T47D (cell line): ENCODE results near the gene USP5.

Source experiments
- DNase-seq, 2 experiments: peaks; one replicate each; pipeline versions ENCODE4 v3.0.0 to v3.0.0-alpha.2; 2011 to 2012; ENCODE audit warnings: low read depth in 1 of 2, low spot score in 1 of 2
- JUND ChIP-seq: IDR thresholded peaks from 2 replicates; pipeline ENCODE4 v1.6.1; 2012; ENCODE audit warnings: low read depth
- in situ Hi-C: cut with HindIII; loops from 2 replicates; pipeline ENCODE4 v1.10.0; 2016; ENCODE audit warnings: low sequenced_read_pairs, low pct_unique_long_range_greater_than_20kb

Gene USP5, protein sequence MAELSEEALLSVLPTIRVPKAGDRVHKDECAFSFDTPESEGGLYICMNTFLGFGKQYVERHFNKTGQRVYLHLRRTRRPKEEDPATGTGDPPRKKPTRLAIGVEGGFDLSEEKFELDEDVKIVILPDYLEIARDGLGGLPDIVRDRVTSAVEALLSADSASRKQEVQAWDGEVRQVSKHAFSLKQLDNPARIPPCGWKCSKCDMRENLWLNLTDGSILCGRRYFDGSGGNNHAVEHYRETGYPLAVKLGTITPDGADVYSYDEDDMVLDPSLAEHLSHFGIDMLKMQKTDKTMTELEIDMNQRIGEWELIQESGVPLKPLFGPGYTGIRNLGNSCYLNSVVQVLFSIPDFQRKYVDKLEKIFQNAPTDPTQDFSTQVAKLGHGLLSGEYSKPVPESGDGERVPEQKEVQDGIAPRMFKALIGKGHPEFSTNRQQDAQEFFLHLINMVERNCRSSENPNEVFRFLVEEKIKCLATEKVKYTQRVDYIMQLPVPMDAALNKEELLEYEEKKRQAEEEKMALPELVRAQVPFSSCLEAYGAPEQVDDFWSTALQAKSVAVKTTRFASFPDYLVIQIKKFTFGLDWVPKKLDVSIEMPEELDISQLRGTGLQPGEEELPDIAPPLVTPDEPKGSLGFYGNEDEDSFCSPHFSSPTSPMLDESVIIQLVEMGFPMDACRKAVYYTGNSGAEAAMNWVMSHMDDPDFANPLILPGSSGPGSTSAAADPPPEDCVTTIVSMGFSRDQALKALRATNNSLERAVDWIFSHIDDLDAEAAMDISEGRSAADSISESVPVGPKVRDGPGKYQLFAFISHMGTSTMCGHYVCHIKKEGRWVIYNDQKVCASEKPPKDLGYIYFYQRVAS

DNA sequence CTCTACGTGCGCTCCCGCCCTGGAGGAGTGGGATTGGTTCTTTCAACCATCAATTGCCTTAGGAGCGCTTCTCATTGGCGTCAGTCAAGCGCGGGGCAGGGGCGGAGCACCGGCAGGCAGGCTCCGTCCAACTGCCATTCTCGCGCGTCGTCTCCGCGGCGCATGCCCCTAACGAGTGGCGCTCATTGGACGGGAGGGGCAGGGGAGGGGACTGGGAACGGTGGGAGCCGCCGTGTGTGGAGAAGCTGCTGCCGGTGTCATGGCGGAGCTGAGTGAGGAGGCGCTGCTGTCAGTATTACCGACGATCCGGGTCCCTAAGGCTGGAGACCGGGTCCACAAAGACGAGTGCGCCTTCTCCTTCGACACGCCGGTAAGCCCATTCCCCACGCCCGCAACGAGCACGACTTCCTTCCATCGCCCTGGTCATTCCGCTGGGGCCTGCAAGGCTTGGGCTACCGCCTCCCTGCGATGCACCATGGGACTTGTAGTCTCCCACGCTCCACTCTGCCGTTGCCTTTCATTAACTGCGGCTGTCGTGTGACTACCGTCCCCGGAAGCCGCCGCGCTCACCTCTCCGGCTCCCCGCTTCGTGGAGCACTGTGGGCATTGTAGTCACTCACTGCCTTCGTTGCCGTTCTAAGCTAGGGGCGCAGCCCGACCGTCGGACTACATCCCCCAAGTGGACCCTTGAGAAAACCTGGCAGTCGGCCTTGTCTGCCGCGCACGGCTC lies at the start of gene USP5:
Gene USP5 (plus strand): TSS at position 230 of the 730 bp plus-strand sequence. CDS start 30 bp downstream, at position 260.
- in situ Hi-C loops = no loop called here
- DNase-seq = peak; percentile 58 to 96
- no peak for TF ChIP-seq JUND

DNA sequence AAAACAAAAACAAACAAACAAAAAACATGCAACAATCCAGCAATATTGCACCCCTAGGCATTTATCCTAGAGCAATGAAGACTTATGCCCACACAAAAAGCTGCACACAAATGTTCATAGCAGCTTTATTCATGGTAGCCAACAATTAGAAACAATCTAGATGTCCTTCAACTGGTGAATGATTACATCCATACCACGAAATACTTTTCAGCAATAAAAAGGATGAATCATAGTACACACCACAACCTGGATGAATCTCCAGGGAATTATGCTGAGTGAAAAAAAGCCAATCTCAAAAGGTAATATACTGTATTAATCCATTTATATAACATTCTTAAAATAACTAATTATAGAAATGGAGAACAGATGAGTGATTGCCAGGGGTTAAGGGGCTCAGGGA lies 44.8 kb upstream of the USP5 start:
- no peak for DNase-seq
- in situ Hi-C loops = no loop called here

DNA sequence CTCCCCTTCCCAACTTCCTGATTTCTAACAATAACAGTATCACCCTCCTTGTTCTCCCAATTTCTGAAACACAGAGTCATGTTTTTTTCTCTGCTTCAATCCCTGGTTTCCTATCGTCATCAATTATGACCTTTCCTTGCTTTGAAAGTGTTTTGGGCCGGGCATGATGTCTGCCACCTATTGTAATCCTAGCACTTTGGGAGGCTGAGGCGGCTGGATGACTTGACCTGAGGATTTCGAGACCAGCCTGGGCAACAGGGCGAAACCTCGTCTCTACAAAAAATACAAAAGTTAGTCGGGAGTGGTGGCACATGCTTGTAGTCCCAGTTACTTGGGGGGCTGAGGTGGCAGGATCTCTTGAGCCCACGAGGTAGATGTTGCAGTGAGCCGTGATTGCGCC lies 42.9 kb upstream of the USP5 start:
- TF ChIP-seq JUND = no peak
- in situ Hi-C loops = no loop called here
- DNase-seq = no peak

More for the DNA sequence above, 44.8 kb upstream of the USP5 start:
- TF ChIP-seq JUND = no peak

DNA sequence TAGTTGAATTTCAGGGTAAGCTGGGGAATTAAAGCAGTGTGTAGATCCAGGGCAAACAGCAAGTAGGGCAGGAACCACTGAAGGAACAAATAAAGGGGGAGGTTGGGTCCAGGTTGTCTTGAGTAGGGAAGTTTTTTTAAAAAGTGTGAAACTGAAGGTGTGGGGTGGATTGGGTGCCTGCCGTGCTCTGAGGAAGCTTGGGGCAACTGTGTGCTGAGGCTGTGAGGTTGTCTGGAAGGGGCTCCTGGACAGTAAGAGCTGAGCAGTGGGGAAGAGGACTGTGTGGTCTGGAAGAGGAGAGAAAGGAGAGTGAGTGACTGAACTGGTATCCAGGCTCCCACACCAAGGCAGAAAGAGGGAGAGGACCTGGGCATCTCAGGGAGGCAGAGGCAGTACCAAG lies 41.2 kb upstream of the USP5 start:
- no peak for TF ChIP-seq JUND
- in situ Hi-C loops = no loop called here
- no peak for DNase-seq

DNA sequence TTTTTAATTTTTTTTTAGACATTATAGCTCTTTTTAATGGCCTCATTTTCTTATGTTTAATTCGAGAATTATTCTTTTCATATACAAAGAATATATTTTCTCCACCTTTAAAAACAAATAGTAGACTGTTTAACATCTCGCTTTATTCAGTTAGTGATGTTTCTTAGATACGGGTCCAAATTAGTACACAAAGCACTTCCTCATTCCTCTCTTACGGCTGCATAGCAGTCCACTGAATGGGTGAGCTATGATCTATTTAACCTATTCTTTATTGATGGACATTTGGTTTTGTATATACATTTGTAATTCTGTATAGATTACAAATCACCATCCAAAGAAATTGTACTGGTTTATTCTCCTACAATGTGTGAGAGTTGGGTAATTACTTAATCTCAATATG lies 38.6 kb upstream of the USP5 start:
- no peak for TF ChIP-seq JUND
- in situ Hi-C loops = no loop called here
- DNase-seq = no peak

DNA sequence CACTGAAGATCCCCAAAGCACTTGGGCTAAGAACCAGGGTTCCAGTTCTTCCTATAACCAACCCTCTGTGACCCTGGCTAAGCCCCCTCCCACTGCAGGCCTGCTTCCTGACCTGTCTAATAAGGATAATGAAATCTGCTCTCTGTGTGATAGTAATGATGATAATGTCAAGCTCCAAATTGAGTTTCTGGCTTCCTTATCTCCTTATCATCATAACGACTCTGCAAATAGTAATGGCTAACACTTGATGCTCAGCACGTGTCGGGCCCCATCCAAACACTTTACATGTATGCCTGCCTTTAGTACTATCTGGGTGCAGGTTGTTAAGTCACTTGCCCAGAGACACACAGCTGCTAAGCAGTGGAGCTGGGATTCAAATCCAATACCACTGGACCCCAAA lies 35.4 kb upstream of the USP5 start:
- no peak for TF ChIP-seq JUND
- DNase-seq = no peak
- in situ Hi-C loops = no loop called here

DNA sequence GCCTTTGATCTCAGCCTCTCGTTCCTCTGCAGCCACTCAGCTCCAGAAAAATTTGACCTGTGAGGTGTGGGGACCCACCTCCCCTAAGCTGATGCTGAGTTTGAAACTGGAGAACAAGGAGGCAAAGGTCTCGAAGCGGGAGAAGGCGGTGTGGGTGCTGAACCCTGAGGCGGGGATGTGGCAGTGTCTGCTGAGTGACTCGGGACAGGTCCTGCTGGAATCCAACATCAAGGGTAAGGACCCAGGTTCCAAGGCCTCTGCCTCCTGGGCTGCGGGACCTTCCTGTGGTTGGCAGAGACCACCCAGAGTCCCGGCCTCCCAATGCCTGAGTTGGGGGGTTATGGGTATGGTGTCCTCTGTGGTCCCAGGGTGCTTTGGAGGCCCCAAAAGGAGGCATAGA lies 34.9 kb upstream of the USP5 start:
- no peak for TF ChIP-seq JUND
- in situ Hi-C loops = no loop called here

DNA sequence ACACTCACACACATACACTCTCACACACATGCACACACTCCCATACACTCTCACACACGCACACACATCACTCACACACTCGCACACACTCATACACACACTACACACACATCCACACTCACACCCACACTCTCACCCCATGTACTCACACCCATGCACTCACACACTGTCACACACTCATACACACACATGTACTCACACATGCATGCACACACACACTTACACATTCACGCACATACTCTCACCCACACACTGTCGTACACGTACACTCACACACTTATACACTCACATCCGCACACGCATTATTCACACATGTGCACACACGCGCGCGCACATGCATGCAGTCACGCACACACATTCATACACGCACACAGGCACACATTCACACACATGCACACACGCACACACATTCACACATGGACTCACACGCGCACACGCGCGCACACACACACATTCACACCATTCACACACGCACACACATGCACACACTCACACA lies 34.2 kb upstream of the USP5 start:
- no peak for DNase-seq
- no peak for TF ChIP-seq JUND
- in situ Hi-C loops = no loop called here

More for the DNA sequence above, 34.9 kb upstream of the USP5 start:
- DNase-seq = no peak

DNA sequence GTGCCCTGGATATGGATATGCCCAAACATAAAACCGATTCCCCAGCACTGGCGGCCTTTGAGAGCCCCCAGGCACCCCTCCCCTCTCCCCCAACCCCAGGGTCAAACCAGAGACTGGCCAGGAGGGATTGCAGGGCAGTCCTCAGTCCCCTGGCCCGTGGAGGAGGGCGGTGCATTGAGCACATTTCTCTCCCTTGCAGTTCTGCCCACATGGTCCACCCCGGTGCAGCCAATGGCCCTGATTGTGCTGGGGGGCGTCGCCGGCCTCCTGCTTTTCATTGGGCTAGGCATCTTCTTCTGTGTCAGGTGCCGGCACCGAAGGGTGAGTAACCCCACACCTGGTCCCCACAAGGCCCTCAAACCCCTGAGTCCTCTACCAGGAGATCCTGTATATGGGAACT lies 33.7 kb upstream of the USP5 start:
- in situ Hi-C loops = no loop called here
- no peak for TF ChIP-seq JUND
- DNase-seq = no peak

DNA sequence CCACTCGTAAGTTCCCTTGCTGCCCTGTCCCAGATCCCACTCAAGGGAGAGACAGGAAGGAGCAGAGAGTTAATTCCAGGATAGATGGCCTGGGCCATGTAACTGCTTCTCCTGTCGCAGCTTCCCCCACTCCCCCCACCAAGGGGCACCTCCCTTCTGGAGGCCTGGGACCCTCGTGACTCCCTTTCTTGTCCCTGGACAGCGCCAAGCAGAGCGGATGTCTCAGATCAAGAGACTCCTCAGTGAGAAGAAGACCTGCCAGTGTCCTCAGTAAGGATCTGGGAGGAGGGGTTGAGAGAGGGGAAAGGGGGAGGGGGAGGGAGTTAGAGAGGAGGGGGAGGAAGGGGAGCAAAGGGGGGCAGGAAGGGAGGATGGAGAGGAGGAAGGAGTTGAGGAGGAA lies 33.3 kb upstream of the USP5 start:
- DNase-seq = no peak
- in situ Hi-C loops = no loop called here
- TF ChIP-seq JUND = no peak

DNA sequence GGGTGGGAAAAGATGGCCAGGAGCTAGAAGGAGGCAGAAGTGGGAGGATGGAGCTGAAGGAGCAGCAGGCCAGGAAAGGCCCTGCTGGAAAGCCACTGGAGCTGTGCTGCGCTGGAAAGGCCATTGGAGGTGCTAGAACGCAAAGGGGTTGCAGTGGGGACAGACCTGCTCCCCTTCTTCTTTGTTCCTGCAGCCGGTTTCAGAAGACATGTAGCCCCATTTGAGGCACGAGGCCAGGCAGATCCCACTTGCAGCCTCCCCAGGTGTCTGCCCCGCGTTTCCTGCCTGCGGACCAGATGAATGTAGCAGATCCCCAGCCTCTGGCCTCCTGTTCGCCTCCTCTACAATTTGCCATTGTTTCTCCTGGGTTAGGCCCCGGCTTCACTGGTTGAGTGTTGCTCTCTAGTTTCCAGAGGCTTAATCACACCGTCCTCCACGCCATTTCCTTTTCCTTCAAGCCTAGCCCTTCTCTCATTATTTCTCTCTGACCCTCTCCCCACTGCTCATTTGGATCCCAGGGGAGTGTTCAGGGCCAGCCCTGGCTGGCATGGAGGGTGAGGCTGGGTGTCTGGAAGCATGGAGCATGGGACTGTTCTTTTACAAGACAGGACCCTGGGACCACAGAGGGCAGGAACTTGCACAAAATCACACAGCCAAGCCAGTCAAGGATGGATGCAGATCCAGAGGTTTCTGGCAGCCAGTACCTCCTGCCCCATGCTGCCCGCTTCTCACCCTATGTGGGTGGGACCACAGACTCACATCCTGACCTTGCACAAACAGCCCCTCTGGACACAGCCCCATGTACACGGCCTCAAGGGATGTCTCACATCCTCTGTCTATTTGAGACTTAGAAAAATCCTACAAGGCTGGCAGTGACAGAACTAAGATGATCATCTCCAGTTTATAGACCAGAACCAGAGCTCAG lies 32.6 kb upstream of the USP5 start:
- TF ChIP-seq JUND = no peak
- DNase-seq = no peak
- in situ Hi-C loops = no loop called here
